GM21723 (cell line): ENCODE measurements around the gene AATK.

Experiments used
- ATAC-seq: cut with Tn5 transposase; IDR thresholded peaks from one replicate; pipeline ENCODE4 v1.9.1; 2021; ENCODE audit warnings: mild to moderate bottlenecking, moderate library complexity; ENCODE audit not compliant: unreplicated experiment

AATK gene

DNA sequence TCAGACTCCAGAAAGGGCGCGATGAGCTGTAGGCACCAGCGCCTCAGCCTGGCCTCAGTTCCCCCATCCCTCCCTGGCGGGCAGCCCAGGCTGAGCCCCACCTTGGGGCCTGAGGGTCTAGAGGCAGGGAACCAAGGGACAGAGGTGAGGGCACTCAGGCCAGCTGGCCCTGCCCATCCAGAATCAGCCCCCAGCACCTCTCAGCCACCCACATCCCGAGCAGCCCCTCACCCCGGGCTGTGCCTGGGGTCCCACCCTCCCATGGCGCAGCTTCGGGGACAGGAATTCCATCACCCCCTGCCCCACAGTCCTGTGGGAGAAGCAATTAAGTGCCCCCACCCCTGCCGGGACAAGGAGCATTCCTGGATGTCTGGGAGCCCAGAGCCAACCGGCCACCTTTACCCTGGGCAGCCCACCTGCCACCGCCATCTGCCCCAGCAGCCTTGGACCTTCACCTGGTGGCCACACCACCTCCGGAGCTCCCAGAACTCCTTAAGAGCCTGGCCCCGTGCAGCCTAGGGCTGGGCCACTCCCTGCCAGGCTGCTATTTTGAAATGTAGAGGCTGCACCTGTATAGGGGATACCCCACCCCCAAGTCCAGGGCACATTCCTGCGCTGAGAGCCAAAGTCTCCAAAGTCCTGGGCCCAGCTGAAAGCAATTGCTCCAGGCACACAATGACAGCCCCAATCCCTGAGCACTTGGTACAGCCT lies 34.4 kb downstream of the AATK start:
- ATAC-seq, result no peak

DNA sequence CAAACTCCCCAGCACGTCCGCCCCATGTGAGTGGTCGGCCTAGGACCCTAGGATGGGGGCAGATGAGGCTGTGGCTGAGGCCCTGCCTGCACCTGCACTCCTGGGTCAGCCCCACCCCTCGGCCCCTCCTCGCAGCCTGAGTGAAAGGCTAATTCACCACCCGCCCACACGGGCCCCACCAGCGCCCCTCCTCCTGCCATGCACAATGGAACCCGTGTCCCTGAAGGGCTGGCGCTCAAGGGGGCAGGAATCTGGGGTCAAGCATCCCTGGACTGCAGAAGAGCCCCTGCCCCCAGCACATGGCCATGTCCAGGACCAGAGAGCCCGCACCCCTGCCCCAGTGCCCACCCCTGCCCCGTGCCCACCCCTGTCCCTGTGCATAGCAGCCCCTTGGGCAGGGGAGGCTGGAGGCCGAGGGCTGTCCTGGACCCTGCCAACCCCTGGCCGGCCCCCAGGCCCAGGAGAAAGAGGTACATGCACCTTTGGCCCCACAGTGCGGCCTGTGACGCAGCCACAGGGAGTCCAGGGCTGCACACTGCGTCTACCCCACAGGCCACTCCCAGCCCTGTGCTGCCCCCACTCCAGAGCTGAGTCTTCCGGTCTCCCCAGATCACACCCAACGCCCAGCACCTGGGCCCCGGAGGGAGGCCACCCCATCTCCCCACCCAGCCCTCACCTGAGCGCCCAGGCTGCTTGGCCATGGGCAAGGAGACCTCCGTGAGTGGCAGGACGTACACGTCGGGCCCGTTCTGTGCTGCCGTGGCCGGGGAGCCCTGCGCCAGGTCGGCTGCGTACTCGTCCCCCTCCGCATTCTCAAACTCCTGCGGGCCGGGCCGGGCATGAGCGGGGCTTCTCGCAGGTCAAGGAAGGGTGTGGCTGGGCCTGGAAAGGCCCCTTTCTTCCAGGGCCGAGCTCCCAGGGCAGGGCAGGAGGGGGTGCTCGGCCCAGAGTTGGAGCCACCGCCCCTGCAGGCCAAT lies 35.3 kb downstream of the AATK start:
- ATAC-seq, result no peak

DNA sequence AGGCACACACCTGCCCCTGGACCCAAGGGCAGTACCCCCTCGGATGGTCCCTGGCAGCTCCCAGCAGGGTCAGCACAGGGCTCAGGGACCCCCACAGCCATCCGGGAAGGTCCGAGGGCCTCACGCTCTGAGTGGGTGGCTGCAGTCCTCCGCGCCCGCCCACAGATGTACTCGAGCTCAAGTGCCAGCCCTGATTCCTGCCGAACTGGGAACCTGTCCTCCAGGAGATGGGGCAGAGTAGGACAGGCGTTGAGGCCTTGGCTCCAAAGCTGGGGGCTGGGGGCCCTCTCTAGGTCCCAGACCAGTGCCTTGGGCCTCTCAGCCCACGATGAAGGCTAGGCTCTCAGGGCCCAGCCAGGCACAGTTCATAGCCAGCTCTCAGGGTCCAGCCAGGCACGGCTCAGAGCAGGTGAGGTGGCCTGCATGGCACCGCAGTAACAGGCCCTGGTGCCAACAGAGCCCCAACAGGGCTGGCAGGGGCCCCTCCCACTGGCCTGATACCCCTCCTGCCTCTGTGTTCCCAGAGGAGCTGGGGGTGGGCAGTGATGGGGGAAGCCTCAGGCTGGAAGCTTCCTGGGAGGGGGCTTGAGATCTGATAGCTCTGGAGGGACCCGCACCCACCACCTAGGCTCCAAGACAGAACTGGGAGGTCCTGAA lies 36.2 kb downstream of the AATK start:
- no peak for ATAC-seq

DNA sequence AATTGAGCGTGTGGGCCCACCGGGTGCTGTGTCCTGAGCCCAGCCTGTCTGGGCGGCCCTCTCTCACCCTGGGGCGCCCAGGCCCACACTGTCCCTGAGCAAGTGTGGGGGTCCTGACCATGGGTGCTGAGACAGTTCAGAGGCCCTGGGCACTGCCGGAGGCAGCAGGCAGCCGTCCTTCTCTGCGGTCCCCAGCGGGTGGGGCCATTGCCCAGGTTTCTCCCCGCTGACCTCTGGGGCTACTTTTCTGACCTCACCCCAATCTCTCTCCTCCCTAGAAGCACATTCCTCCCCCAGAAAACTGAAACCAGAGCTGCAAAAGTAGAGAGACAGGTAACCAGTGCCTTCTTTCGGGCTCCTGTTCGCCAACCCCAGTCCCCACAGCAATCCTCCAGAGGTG lies 36.7 kb downstream of the AATK start:
- no peak for ATAC-seq

DNA sequence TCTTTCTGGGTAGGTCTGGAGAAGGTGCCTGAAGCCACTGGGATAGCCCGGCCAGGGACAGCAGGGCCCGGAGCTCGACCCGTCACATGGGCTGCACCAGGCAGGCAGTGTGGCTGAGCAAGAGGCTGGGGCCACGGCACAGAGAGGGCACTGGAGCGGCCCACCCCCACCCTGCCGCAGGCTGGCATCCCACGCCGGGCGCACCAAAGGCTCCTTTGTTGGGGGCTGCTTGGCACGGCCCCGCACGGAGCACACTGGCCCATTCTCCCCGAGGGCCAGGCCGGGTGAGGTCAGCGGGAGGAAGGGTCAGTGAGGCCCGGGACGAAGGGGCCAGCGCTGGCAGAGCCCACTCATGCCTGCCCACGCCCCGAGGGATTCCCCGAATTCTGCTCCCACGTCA lies 37.2 kb downstream of the AATK start:
- no peak for ATAC-seq

DNA sequence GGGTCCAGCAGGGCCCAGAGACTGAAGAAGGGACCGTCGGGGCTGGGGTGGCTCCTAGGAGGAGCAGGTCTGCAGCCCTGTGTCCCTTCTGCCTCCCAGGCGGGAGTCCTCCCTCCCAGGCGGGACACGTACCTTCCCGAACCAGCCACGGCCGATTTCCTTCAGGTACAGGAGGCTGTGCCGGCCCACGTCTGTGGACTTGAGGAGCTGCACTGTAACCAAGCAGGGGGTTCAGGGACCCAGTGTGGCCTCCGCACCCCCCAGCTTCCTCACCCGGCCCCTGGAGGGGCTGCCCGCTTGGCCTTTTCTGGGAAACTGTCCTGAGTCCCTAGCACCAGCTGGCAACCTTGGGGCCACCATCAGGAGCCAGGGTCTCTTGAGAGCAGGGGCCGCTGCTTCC lies 37.7 kb downstream of the AATK start:
- ATAC-seq, result no peak

DNA sequence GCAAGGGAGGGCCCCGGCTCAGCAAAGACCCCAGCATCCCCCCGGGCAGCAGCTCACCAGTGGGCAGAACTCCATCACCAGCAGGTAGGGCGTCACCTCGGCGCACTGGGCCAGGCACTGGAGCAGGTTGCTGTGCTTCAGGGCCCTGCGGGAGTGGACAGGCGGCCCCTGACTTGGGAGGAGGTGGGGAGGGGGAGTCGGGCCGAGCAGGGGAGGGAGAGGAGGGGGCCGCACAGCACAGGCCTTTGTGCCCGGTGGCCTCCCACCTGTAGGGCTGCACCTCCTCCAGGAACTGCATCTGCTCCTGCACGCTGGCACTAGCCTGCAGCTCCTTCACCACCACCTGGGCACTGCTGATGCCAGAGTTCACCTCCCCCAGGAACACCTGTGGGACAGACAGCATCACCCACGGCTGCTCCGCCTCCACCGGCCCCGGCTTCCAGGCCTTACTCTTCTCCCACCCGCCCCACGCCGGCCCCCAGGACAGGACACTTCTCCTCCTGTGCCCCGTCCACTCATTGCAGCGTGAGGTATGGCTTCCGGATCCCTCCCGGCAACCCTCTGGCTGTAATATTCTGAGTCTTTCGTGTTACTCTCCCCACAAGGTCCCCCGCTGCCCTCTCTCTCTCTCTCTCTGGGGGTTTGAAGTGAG lies 38.4 kb downstream of the AATK start:
- ATAC-seq, result no peak

DNA sequence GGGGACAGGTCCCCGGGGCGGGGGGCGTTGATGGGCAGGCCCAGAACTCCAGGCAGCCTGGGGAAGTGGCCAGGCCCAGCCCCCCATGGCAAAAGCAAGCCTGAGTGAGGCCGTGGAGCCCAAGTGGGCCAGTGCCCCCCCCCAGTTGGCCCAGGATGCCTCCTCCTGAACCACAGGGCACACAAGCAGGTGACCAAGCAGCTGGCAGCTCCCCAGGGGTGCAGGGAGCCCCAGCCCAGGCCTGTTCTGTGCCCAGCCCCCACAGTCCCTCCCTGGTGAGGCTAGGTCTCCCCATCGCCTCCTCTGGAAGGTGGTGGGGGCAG lies 38.9 kb downstream of the AATK start:
- ATAC-seq, result no peak

DNA sequence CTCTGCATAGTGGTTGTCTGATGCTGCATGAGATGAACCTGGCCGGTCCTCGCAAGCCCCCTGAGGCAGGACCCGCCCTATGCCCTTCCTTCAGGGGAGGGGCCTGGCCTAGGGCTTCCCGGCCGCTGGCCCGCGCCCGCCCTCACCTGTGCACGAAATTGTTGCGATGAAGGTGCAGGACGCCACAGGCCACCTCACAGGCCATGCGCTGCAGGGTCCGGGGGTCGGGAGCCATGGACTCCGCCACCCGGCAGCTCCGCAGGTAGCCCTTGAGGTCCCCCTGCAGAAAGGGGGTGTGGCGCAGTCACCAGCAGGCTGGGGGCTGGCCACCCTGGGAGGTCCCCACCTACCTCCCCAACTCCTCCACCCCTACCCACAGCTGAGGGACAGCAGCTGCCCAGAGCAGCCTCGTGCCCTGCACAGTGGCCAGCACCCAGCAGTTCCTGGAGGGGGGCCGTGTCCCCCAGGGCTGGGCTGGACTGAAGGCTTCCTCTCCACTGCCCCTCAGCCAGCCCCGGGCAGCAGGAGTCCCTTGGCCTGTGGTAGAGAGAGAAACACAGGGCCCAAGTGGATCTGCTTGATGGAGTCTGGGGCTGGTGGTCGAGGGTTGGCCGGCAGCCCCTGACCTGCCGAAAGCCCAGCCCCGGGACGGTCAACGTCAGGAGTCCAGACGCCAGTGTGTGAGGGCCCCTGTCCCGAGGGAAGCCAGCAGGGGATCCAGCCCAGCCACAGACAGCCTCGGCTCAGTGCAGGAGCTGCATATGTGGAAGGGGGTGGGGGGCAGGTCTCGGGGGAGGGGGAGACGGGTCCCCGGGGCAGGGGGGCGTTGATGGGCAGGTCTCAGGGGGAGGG lies 39.5 kb downstream of the AATK start:
- no peak for ATAC-seq

DNA sequence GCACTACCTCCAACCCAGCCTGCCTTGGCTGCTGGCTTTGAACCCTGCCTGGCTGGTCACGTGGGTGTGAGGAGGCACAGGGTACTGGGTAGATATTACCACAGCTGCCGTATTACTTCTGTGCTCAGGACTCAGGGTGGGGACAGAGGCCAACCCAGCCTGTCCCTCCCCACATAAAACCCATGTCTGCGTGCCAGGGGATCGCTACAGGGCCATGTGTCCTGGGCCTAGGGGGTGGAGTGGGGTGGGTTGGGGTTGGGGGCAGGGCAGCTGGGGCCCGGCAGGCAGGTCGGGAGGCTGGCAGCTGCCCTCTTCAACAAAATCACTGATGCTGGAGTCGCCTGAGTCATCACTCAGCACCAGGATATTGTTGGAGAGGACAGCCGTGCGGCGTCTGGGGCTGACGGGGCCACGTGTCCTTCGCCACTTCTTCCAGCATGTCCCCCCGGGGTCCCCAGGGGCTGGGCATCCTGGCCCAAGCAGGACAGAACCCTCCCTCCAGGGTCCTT lies 40.4 kb downstream of the AATK start:
- ATAC-seq, result no peak

DNA sequence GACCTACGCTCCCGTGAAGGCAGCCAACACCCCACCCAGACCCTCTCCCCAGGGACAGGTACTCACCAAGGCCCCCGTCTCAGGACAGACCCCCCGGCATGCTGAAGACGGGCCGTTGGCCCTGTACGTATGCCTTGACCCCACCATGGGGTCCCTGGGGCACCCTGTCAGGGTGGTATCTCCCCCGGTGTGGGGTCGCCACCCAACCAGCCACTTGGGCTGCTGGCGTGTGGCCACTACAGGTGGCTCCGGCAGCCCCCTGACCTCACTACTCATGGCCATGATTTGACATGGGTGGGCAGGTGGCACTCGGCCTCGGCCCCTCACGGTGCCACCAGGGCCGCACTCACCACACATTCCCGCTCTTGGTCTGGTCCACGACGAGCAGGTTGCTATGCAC lies 41.6 kb downstream of the AATK start:
- ATAC-seq, result no peak

DNA sequence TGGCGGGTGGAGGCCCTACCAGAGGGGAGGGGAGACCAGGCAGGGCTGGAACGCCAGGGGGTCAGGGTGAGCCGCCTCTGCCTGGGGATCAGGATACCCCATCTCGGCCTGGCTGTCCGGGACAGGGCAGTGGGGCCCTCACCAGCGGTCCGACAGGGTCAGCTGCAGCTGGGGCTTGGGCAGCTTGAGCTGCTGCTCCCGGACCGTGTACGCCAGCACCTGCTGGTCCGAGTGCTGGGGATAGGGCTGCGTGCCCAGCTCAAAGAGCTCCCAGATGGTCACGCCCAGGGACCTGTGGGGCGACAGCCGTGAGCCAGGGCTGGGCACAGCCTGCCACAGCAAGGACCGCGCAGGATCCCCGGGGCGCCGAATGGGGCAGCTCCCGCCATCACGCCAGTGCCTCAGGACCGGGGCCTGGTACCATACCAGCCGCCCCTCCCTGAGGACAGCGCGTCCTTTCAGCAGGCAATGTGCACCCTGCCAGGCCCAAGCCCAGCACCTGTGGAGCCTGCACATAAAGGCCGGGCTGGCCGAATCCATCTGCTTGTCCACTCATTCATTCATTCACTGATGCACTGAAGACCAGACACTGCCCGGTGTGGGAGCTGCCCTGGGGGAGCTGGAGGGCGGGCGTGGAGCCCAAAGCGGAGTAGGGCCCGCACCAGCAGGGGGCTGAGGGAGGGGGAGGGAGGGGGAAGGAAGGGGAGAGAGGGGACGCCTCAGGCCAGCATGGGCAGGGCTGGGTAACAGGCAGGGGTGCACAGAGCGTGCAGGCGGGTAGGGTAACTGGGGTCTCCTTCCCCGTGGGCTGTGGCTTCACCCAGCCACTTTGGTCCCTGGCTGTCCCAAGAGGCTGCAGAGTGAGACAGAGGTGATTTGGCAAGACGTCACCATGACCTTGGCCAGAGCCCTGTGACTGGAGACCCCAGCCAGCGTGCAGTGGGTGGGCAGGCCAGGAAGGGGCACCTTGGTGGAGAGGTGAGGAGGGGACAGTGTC lies 42.7 kb downstream of the AATK start:
- ATAC-seq, result no peak

DNA sequence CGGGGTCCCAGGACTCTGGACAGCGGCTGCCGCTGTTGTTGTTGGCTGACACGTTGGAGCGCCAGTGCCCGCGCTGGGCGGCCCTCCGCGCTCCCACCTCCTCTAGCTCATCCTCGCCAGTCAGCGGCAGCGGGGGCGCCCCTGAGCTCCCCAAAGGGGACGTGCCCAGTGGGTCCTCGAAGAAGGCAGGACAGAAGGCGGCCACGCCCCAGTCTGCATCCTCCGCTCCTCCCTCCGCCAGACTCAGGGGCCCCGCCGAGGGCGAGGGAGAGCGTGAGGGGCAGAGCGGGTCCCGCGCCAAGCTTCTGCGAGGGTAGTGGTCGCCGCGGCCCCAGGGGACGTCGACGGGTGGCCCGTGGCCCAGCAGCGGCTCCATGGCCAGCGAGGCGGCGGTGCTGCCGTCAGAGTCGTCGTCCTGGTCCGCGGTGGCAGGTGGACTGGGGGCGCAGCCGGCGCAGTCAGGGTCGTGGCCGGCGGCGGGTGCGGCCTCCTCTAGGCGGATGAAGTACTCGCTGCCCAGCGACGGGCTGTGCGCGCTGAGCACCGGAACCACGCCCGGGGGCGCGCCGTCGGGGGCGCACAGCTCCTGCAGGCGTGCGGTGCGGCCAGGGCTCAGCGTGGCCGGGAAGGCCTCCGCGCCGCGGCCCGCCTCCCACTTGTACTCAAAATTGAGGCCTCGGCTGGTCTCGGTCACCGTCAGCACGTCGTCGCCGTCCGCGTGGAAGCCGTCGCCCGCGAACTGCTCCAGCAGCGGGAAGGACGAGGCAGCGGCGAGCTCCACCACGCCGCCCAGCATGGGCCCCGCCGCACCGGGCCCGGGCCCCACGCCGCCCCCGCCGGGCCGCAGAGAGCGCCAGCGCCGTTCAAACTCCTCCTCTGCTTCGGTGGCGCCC lies 43.9 kb downstream of the AATK start:
- ATAC-seq, result no peak

DNA sequence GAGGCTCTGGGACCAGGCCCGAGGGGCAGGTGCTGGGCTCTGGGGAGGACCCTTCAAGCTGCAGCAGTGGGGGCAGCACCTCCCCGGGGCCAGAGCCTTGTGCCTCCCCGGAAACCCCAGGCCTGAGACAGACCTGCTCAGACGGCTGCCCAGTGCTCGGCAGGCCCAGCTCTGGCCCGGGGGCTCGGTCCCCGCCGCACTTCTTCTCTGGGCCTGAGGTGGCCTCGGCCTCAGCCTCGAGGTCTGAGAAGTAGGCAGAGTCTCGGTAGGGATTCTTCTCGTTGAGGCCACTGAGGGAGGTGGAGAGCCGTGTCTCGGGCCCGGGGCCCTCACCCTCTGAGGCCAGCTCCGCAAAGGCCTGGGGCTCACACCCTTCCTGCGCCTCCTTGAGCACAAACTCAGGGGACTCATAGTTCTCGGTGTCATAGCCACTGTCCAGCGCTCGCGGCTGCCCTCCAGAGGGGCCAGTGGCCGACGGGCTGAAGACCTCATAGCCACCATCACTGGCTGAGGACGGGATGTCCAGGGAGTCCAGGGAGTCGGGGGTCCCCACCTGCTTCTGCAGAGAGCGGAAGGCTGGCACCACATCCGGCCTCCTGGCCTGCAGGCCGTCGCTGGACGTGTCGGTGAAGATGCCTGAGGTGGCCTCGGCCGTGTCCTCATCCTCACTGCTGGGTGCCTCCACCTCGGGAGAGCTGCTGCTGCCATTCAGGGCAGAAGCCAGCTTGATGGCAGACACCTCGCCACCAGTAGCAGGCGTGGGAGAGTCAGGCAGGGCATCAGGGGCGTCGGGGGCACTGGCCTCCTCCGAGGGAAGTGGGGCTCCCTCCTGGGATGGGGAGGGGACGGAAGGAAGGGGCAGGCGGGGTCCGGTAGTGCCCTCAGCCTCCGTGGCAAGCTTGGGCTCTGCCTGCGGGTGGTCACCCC lies 45.1 kb downstream of the AATK start:
- no peak for ATAC-seq

DNA sequence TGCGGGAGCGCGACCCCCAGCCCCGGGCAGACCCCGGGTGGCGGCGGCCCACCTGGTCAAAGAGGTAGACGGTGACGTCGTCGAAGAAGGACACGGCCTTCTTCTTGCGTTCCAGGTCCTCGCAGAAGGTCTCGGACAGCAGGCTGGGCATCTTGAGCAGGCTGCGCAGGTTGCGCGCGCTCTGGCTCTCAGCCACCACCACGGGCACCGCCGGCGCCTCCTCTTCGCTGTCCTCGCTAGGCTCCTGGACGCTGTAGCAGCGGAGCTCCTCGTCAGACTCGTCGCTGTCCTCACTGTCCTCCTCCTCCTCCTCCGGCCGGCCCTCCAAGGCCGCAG lies 45.9 kb downstream of the AATK start:
- no peak for ATAC-seq

DNA sequence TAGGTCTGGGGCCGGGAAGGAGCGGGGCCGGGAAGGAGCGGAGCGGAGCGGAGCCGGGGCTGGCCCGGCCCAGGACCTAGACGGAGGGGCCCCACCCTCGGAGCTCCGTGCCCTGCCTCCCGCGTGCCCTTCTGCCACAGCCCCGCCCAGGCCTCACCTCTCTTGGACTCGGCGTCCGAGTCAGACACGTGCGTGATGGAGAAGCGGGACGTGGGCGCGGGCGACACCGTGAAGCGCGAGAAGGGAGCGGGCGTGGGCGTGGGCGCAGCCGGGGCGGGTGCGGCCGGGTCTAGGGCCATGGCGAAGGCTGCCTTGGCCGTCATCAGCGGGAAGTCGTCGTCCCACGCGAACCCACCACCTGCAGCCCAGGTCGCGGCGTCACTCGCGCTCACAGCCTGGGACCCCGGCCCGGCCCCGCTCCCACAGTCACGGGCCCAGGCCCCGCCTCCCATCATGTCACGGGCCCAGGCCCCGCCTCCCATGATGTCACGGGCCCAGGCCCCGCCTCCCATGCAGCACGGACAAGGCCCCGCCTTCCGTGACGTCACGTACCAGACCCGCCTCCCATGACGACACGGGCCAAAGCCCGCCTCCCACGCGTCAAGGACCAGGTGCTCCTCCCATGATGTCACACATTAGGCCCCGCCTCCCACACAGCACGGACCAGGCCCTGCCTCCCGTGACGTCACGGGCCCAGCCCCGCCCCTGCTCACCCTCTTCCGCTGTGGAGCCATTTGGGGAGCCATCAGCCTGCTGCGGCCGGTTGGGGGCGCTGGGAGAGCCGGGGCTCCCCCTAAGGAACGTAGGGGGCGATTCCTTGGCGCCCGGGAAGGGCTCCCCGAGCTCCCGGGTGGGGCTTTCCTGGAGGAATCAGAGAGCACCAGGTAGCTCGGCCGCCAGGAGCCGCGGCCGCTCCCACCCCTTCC lies 46.5 kb downstream of the AATK start:
- peak; percentile 43 for ATAC-seq
